ENCODE measurements around the gene TFF2. TPM values are rescaled to one million over a fixed set of nuclear protein-coding genes. Genes with fewer than 3 reads are reported as not detected.
A peak's percentile ranks its signal among the peaks of the same experiment; 100 is the strongest.

Gene TFF2
- total RNA-seq, 1 experiment from 2014 or later, result 1.1 TPM

DNA sequence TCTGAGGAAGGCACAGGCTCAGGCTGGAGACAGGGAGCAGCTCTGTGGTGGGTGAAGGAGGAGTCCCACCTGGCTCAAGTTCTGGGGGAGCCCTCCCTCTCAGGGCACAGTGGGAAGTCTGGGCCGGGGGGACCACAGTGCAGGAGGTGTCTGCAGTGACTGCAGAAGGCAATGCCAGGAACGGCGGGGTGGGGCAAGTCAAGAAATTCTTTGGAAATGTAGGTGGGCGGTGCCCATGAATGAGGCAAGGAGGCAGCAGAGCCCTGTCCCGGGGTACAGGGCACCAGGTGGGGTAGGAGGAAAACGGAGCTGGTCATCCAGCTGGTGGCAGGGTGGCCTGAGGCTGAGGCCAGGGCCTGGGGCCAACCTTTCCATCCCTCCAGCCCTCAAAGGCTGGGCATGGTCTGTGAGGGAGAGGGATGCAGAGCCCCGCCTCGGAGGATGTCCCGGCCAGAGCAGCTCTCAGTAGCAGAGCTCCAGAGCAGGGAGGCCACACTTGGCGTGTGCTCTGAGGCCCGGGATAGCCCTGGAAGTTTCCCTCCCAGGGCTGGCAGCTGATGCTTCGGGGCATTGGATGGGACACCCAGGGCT lies 40.3 kb downstream of the TFF2 start:
- ChIA-PET POLR2A (no interaction called here), CTCF (interaction anchor here (1.3 kb wide), 1 partner anchor 71 kb away, joined by 4 read pairs; no protein-coding TSS in a partner anchor)
- in situ Hi-C loops (cut with HindIII; ENCODE audit: low pct_unique_long_range_greater_than_20kb, low sequenced_read_pairs), result no loop called here
- ATAC-seq (no peak), DNase-seq (ENCODE audit: low read depth, low spot score) (no peak)
- Histone ChIP-seq H3K4me3 (ENCODE audit: low read depth in 2 of 2, low read length in 2 of 2) (no peak overlapping the region), H3K36me3 (ENCODE audit: control insufficient read depth, insufficient read depth, low read length) (no peaks in the 10 kb centered on the region), H3K27me3 (ENCODE audit: control insufficient read depth, insufficient read depth, low read length) (no peaks in the 10 kb centered on the region), H3K9me3 (ENCODE audit: control insufficient read depth, insufficient read depth, low read depth, low read length) (no peaks in the 10 kb centered on the region), H3K4me1 (ENCODE audit: control insufficient read depth, insufficient read depth, low read length) (peaks cover 33% of the 10 kb centered on the region), H3K27ac (ENCODE audit: low read length) (no peak overlapping the region)
- no TSS peak for BruUV-seq (replicated peaks)
- intact Hi-C loops (cut with micrococcal nuclease; ENCODE audit: unreplicated experiment), result no loop called here
- TF ChIP-seq, protein P1, sequence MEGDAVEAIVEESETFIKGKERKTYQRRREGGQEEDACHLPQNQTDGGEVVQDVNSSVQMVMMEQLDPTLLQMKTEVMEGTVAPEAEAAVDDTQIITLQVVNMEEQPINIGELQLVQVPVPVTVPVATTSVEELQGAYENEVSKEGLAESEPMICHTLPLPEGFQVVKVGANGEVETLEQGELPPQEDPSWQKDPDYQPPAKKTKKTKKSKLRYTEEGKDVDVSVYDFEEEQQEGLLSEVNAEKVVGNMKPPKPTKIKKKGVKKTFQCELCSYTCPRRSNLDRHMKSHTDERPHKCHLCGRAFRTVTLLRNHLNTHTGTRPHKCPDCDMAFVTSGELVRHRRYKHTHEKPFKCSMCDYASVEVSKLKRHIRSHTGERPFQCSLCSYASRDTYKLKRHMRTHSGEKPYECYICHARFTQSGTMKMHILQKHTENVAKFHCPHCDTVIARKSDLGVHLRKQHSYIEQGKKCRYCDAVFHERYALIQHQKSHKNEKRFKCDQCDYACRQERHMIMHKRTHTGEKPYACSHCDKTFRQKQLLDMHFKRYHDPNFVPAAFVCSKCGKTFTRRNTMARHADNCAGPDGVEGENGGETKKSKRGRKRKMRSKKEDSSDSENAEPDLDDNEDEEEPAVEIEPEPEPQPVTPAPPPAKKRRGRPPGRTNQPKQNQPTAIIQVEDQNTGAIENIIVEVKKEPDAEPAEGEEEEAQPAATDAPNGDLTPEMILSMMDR (IDR thresholded peaks at IDR 0.05), result no peak
- no peak for TF ChIP-seq TCF7L2 (IDR thresholded peaks at IDR 0.05; ENCODE audit: low read depth, low read length)
- no peak for TF ChIP-seq POLR2AphosphoS5 (IDR thresholded peaks at IDR 0.05; ENCODE audit: low read depth, low read length)
- TF ChIP-seq, protein P2, sequence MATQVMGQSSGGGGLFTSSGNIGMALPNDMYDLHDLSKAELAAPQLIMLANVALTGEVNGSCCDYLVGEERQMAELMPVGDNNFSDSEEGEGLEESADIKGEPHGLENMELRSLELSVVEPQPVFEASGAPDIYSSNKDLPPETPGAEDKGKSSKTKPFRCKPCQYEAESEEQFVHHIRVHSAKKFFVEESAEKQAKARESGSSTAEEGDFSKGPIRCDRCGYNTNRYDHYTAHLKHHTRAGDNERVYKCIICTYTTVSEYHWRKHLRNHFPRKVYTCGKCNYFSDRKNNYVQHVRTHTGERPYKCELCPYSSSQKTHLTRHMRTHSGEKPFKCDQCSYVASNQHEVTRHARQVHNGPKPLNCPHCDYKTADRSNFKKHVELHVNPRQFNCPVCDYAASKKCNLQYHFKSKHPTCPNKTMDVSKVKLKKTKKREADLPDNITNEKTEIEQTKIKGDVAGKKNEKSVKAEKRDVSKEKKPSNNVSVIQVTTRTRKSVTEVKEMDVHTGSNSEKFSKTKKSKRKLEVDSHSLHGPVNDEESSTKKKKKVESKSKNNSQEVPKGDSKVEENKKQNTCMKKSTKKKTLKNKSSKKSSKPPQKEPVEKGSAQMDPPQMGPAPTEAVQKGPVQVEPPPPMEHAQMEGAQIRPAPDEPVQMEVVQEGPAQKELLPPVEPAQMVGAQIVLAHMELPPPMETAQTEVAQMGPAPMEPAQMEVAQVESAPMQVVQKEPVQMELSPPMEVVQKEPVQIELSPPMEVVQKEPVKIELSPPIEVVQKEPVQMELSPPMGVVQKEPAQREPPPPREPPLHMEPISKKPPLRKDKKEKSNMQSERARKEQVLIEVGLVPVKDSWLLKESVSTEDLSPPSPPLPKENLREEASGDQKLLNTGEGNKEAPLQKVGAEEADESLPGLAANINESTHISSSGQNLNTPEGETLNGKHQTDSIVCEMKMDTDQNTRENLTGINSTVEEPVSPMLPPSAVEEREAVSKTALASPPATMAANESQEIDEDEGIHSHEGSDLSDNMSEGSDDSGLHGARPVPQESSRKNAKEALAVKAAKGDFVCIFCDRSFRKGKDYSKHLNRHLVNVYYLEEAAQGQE (IDR thresholded peaks at IDR 0.05; ENCODE audit: insufficient read depth in 1 of 2, low read depth in 2 of 2, low read length in 1 of 2), result no peak
- no peak for TF ChIP-seq SIN3A (IDR thresholded peaks at IDR 0.05; ENCODE audit: borderline replicate concordance, insufficient read depth, low read depth, low read length)

DNA sequence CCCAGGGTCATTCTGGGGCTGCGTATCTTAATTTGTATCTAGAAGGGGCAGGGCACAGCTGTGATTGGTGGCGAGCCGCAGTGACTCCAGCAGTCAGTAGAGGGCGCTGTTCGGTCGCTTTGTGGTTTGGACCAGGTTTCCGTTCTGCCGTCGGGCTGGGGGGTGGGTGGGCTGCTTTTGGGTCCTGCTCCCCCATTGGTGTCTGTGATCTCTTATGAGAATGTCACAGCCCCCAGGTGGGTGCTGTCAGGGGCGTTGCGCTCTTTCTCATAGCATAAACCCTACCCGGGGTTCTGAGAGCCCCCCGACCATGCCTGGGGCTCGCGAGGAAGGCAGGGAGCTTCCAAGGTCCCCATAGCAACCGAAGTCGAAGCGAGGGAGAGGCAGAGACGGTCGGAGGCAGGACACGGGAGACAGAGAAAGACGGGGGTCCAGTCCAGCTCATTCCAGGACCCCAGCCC lies 41.0 kb downstream of the TFF2 start:
- POLR2A ChIA-PET, result no interaction called here
- ATAC-seq, result 0 out of 2 replicates have a peak, but pooled peaks have one; percentile 54
- H3K9me3 ChIP-seq (ENCODE audit: control insufficient read depth, insufficient read depth, low read depth, low read length), result no peaks in the 10 kb centered on the region
- BruUV-seq (replicated peaks), result no TSS peak
- no peaks in the 10 kb centered on the region for H3K27me3 ChIP-seq (ENCODE audit: control insufficient read depth, insufficient read depth, low read length)
- intact Hi-C loops (cut with micrococcal nuclease; ENCODE audit: unreplicated experiment) (no loop called here), in situ Hi-C loops (cut with HindIII; ENCODE audit: low pct_unique_long_range_greater_than_20kb, low sequenced_read_pairs) (no loop called here)
- CTCF ChIA-PET, result interaction anchor here (0.5 to 1.3 kb wide), 9 partner anchors 18 to 436 kb away, joined by 3 to 10 read pairs (median 5); no protein-coding TSS in a partner anchor
- H3K4me3 ChIP-seq (ENCODE audit: low read depth in 2 of 2, low read length in 2 of 2), result no peak overlapping the region
- DNase-seq (ENCODE audit: low read depth, low spot score), result peak; percentile 12
- TF ChIP-seq, protein P1 (IDR thresholded peaks at IDR 0.05), result peak; percentile 86
- TF ChIP-seq POLR2AphosphoS5 (IDR thresholded peaks at IDR 0.05; ENCODE audit: low read depth, low read length), result no peak
- no peaks in the 10 kb centered on the region for H3K36me3 ChIP-seq (ENCODE audit: control insufficient read depth, insufficient read depth, low read length)
- no peak overlapping the region for H3K27ac ChIP-seq (ENCODE audit: low read length)
- H3K4me1 ChIP-seq (ENCODE audit: control insufficient read depth, insufficient read depth, low read length), result peaks cover 27% of the 10 kb centered on the region

All from Panc1 (cell line).